Neuronal stem cell (in vitro differentiated cells): ENCODE results near the gene CDH12.

Experiments used
- DNase-seq: peaks from one replicate; pipeline ENCODE4 v3.0.0-alpha.2; 2013; ENCODE audit warnings: low spot score
- H2AFZ ChIP-seq: one replicate; pipeline ENCODE4 v1.6.1; 2013; ENCODE audit warnings: mild to moderate bottlenecking, low read length, inconsistent platforms
- H2AK5ac ChIP-seq: 2 replicates; pipeline ENCODE4 v1.6.1; 2013; ENCODE audit warnings: low read depth, mild to moderate bottlenecking, inconsistent platforms, low read length, moderate library complexity, mixed read lengths
- H2BK120ac ChIP-seq: 2 replicates; pipeline ENCODE4 v1.6.1; 2013; ENCODE audit warnings: low read depth, mild to moderate bottlenecking, inconsistent platforms, low read length, moderate library complexity, mixed read lengths
- H2BK12ac ChIP-seq: one replicate; pipeline ENCODE4 v1.6.1; 2013; ENCODE audit warnings: low read length, inconsistent platforms
- H2BK15ac ChIP-seq: 2 replicates; pipeline ENCODE4 v1.6.1; 2013; ENCODE audit warnings: mild to moderate bottlenecking, low read length, inconsistent platforms, mixed read lengths
- H2BK5ac ChIP-seq: one replicate; pipeline ENCODE4 v1.6.1; 2013; ENCODE audit warnings: inconsistent platforms, mild to moderate bottlenecking, low read length, moderate library complexity
- H3K14ac ChIP-seq: one replicate; pipeline ENCODE4 v1.6.1; 2013; ENCODE audit warnings: low read length, inconsistent platforms
- H3K18ac ChIP-seq: 2 replicates; pipeline ENCODE4 v1.6.1; 2013; ENCODE audit warnings: low read length, inconsistent platforms
- H3K23ac ChIP-seq: 2 replicates; pipeline ENCODE4 v1.6.1; 2013; ENCODE audit warnings: low read depth, mild to moderate bottlenecking, mixed read lengths, low read length, inconsistent platforms; ENCODE audit not compliant: poor library complexity
- H3K27ac ChIP-seq: replicated peaks from 3 replicates; pipeline ENCODE4 v1.5.1; 2013; ENCODE audit warnings: low read length, inconsistent platforms
- H3K27me3 ChIP-seq, 3 experiments: 2 replicates each; pipeline ENCODE4 v1.6.1; 2013; ENCODE audit warnings: low read length in 3 of 3, mild to moderate bottlenecking in 2 of 3, inconsistent platforms in 1 of 3, low read depth in 1 of 3, mixed read lengths in 1 of 3, moderate library complexity in 1 of 3; ENCODE audit not compliant: control insufficient read depth in 3 of 3, insufficient read depth in 3 of 3
- H3K36me3 ChIP-seq, 2 donors: replicated peaks in 1 of 2; 2 replicates each; pipeline ENCODE4 v1.6.1; 2013; ENCODE audit warnings: low read length in 2 of 2; ENCODE audit not compliant: control insufficient read depth in 2 of 2, insufficient read depth in 2 of 2
- H3K4ac ChIP-seq: 2 replicates; pipeline ENCODE4 v1.6.1; 2013; ENCODE audit warnings: inconsistent platforms, mild to moderate bottlenecking, low read length, moderate library complexity
- H3K4me1 ChIP-seq, 2 donors: 1 replicate in 1 of 2; 2 replicates in 1 of 2; pipeline ENCODE4 v1.6.1; 2013; ENCODE audit warnings: low read length in 2 of 2, low read depth in 1 of 2; ENCODE audit not compliant: control insufficient read depth in 2 of 2, insufficient read depth in 1 of 2
- H3K4me2 ChIP-seq: one replicate; pipeline ENCODE4 v1.6.1; 2013; ENCODE audit warnings: mild to moderate bottlenecking, low read length, inconsistent platforms; ENCODE audit not compliant: insufficient read depth, poor library complexity, severe bottlenecking
- H3K4me3 ChIP-seq, 2 donors: 2 replicates each; pipeline ENCODE4 v1.5.1; 2013; ENCODE audit warnings: low read length in 2 of 2, mild to moderate bottlenecking in 2 of 2, inconsistent platforms in 1 of 2, moderate library complexity in 1 of 2
- H3K79me1 ChIP-seq: one replicate; pipeline ENCODE4 v1.6.1; 2013; ENCODE audit warnings: low read depth, mild to moderate bottlenecking, inconsistent platforms, low read length, moderate library complexity
- H3K9ac ChIP-seq: one replicate; pipeline ENCODE4 v1.6.1; 2013; ENCODE audit warnings: mild to moderate bottlenecking, low read depth, low read length, inconsistent platforms; ENCODE audit not compliant: poor library complexity
- H3K9me3 ChIP-seq, 2 donors: replicated peaks in 1 of 2; 2 replicates each; pipeline versions ENCODE3 to v1.6.1; 2013; ENCODE audit warnings: low read length in 2 of 2, mild to moderate bottlenecking in 2 of 2, inconsistent platforms in 1 of 2, low read depth in 1 of 2, mixed read lengths in 1 of 2, moderate library complexity in 1 of 2; ENCODE audit not compliant: control insufficient read depth in 2 of 2, insufficient read depth in 1 of 2
- H4K8ac ChIP-seq: one replicate; pipeline ENCODE4 v1.6.1; 2013; ENCODE audit warnings: low read depth, mild to moderate bottlenecking, inconsistent platforms, low read length, moderate library complexity
- H4K91ac ChIP-seq: one replicate; pipeline ENCODE4 v1.6.1; 2013; ENCODE audit warnings: low read length, low read depth, mild to moderate bottlenecking, inconsistent platforms; ENCODE audit not compliant: poor library complexity
- WGBS, 2 donors: extraction: QIAGEN DNeasy Blood & Tissue Kit; methylation state at CpG; one replicate each; pipeline ENCODE4 v1.1.7; 2013; ENCODE audit warnings: missing lambda C conversion rate in 2 of 2, mixed read lengths in 1 of 2; ENCODE audit not compliant: insufficient read length in 2 of 2, insufficient replicate concordance in 1 of 2; ENCODE audit errors: extremely low coverage in 2 of 2; 5-methylcytosine and 5-hydroxymethylcytosine counted together

The CDH12 gene

GRCh38 chr5:21823076-21823574 lies 1030.0 kb downstream of the CDH12 start:
- no peak overlapping the region for H3K18ac ChIP-seq
- H2BK120ac ChIP-seq, result no peak overlapping the region
- no CpG with 5 or more reads among the region's 2 CpGs for WGBS, 2 donors
- H4K91ac ChIP-seq, result no peak overlapping the region
- H3K4me2 ChIP-seq, result no peak overlapping the region
- H3K9ac ChIP-seq, result no peak overlapping the region
- H3K4ac ChIP-seq, result no peak overlapping the region
- H3K36me3 ChIP-seq, result no peaks in the 10 kb centered on the region
- no peaks in the 10 kb centered on the region for H3K9me3 ChIP-seq
- H3K4me3 ChIP-seq, result no peak overlapping the region
- H2AK5ac ChIP-seq, result no peak overlapping the region
- H3K27ac ChIP-seq, result no peak overlapping the region
- no peak for DNase-seq
- peaks cover 0 to 2% of the 10 kb centered on the region in 2 donors for H3K4me1 ChIP-seq
- no peak overlapping the region for H2BK15ac ChIP-seq
- no peak overlapping the region for H3K23ac ChIP-seq
- H3K27me3 ChIP-seq, result no peaks in the 10 kb centered on the region
- no peaks in the 10 kb centered on the region for H3K79me1 ChIP-seq
- H3K14ac ChIP-seq, result no peak overlapping the region
- H2BK12ac ChIP-seq, result no peak overlapping the region
- no peak overlapping the region for H4K8ac ChIP-seq
- no peak overlapping the region for H2BK5ac ChIP-seq
- H2AFZ ChIP-seq, result no peak overlapping the region

- Histone ChIP-seq H3K4me2 (no peak overlapping the region), H3K9me3 (no peaks in the 10 kb centered on the region), H2BK5ac (no peak overlapping the region), H3K23ac (no peak overlapping the region), H3K18ac (no peak overlapping the region), H3K14ac (no peak overlapping the region), H2BK120ac (no peak overlapping the region), H4K91ac (no peak overlapping the region), H2AFZ (no peak overlapping the region), H3K79me1 (no peaks in the 10 kb centered on the region), H3K4me3 (no peak overlapping the region), H3K4ac (no peak overlapping the region), H3K27me3 (no peaks in the 10 kb centered on the region), H2BK15ac (no peak overlapping the region), H3K9ac (no peak overlapping the region), H2BK12ac (no peak overlapping the region), H3K36me3 (no peaks in the 10 kb centered on the region), H4K8ac (no peak overlapping the region), H2AK5ac (no peak overlapping the region), H3K27ac (no peak overlapping the region), H3K4me1 (no peaks in the 10 kb centered on the region)
- DNase-seq, result no peak
- no CpG with 5 or more reads among the region's 5 CpGs for WGBS, 2 donors
Measured at GRCh38 chr5:21820527-21820926, 1032.6 kb downstream of the CDH12 start.

- Histone ChIP-seq H3K23ac (no peak overlapping the region), H4K8ac (no peak overlapping the region), H3K4me2 (no peak overlapping the region), H2BK120ac (no peak overlapping the region), H3K18ac (no peak overlapping the region), H3K9ac (no peak overlapping the region), H3K4me3 (no peak overlapping the region), H3K27me3 (no peaks in the 10 kb centered on the region), H4K91ac (no peak overlapping the region), H3K9me3 (no peaks in the 10 kb centered on the region), H2AK5ac (no peak overlapping the region), H2AFZ (no peak overlapping the region), H3K4me1 (no peaks in the 10 kb centered on the region), H3K14ac (no peak overlapping the region), H3K27ac (no peak overlapping the region), H3K36me3 (no peaks in the 10 kb centered on the region), H3K4ac (no peak overlapping the region), H2BK12ac (no peak overlapping the region), H3K79me1 (no peaks in the 10 kb centered on the region), H2BK5ac (no peak overlapping the region), H2BK15ac (no peak overlapping the region)
- DNase-seq, result no peak
- no CpG with 5 or more reads among the region's 1 CpG for WGBS, 2 donors
Measured at GRCh38 chr5:21818370-21818720, 1034.8 kb downstream of the CDH12 start.

GRCh38 chr5:21817668-21818369 lies 1035.3 kb downstream of the CDH12 start:
- H3K4me2 ChIP-seq, result no peak overlapping the region
- no peak overlapping the region for H3K27ac ChIP-seq
- no peak overlapping the region for H3K23ac ChIP-seq
- H3K79me1 ChIP-seq, result no peaks in the 10 kb centered on the region
- H3K4me3 ChIP-seq, result no peak overlapping the region
- H2BK12ac ChIP-seq, result no peak overlapping the region
- DNase-seq, result no peak
- H3K4ac ChIP-seq, result no peak overlapping the region
- no peak overlapping the region for H3K9ac ChIP-seq
- H4K8ac ChIP-seq, result no peak overlapping the region
- H3K27me3 ChIP-seq, result no peaks in the 10 kb centered on the region
- no CpG with 5 or more reads among the region's 5 CpGs for WGBS, 2 donors
- H2BK5ac ChIP-seq, result no peak overlapping the region
- H4K91ac ChIP-seq, result no peak overlapping the region
- no peaks in the 10 kb centered on the region for H3K36me3 ChIP-seq
- no peaks in the 10 kb centered on the region for H3K9me3 ChIP-seq
- no peaks in the 10 kb centered on the region for H3K4me1 ChIP-seq
- no peak overlapping the region for H2AFZ ChIP-seq
- H2AK5ac ChIP-seq, result no peak overlapping the region
- no peak overlapping the region for H2BK15ac ChIP-seq
- H3K18ac ChIP-seq, result no peak overlapping the region
- no peak overlapping the region for H3K14ac ChIP-seq
- no peak overlapping the region for H2BK120ac ChIP-seq
